Cerebellar nuclear complex (tissue), 1 donor: ENCODE results near the gene ARHGAP15.

Experiments used
- DNase-seq, 2 experiments: peaks; one replicate each; lab custom pipeline; 2025; lab: John Stamatoyannopoulos, UW

The ARHGAP15 gene

GRCh38 chr2:143688248-143688647, 559.0 kb downstream of the ARHGAP15 start:
- no peak for DNase-seq

GRCh38 chr2:143688815-143689214, 559.6 kb downstream of the ARHGAP15 start:
- no peak for DNase-seq

- no peak for DNase-seq
These were observed 560.3 kb downstream of the ARHGAP15 start for GRCh38 chr2:143689541-143689940.

- DNase-seq: no peak
These were observed 561.0 kb downstream of the ARHGAP15 start for GRCh38 chr2:143690235-143690634.

- DNase-seq: no peak
These were observed 561.9 kb downstream of the ARHGAP15 start for GRCh38 chr2:143691121-143691520.

- DNase-seq: no peak
These were observed 562.9 kb downstream of the ARHGAP15 start for GRCh38 chr2:143692162-143692561.

- no peak for DNase-seq
These were observed 563.7 kb downstream of the ARHGAP15 start for GRCh38 chr2:143692967-143693366.

GRCh38 chr2:143694335-143694734, 565.1 kb downstream of the ARHGAP15 start:
- DNase-seq: no peak

GRCh38 chr2:143696651-143697050, 567.4 kb downstream of the ARHGAP15 start:
- no peak for DNase-seq

- DNase-seq: no peak
These were observed 568.5 kb downstream of the ARHGAP15 start for GRCh38 chr2:143697744-143698143.

GRCh38 chr2:143698352-143698751, 569.1 kb downstream of the ARHGAP15 start:
- DNase-seq: no peak

- DNase-seq: no peak
These were observed 569.8 kb downstream of the ARHGAP15 start for GRCh38 chr2:143698888-143699570.

GRCh38 chr2:143700865-143701264, 571.6 kb downstream of the ARHGAP15 start:
- no peak for DNase-seq

GRCh38 chr2:143701785-143702184, 572.6 kb downstream of the ARHGAP15 start:
- DNase-seq: no peak

GRCh38 chr2:143702931-143703330, 573.7 kb downstream of the ARHGAP15 start:
- no peak for DNase-seq

GRCh38 chr2:143704451-143705106, 575.4 kb downstream of the ARHGAP15 start:
- no peak for DNase-seq

GRCh38 chr2:143705108-143705707, 576.0 kb downstream of the ARHGAP15 start:
- DNase-seq: no peak

GRCh38 chr2:143706354-143706753, 577.1 kb downstream of the ARHGAP15 start:
- no peak for DNase-seq

GRCh38 chr2:143708682-143709081, 579.5 kb downstream of the ARHGAP15 start:
- DNase-seq: no peak

- DNase-seq: no peak
These were observed 581.0 kb downstream of the ARHGAP15 start for GRCh38 chr2:143710196-143710595.

- DNase-seq: no peak
These were observed 581.7 kb downstream of the ARHGAP15 start for GRCh38 chr2:143710879-143711278.

GRCh38 chr2:143716522-143716921, 587.3 kb downstream of the ARHGAP15 start:
- no peak for DNase-seq

- DNase-seq: no peak
These were observed 587.8 kb downstream of the ARHGAP15 start for GRCh38 chr2:143717053-143717452.
